OCI-LY7 (cell line): Measurements from ENCODE around the gene YY1AP1. TPM values are rescaled to one million over a fixed set of nuclear protein-coding genes. Genes with fewer than 3 reads are reported as not detected.
A peak's percentile ranks its signal among the peaks of the same experiment; 100 is the strongest.
"Not testable (repeated sequence)": the region's sequence is repeated elsewhere in the genome, so short reads cannot be mapped to it uniquely, and the experiment has no call there.

Experiments
- BruUV-seq: library from RNA; stranded (reverse); fragments of 400-500 nt; replicated peaks from 2 replicates; lab custom pipeline; 2021; lab: Mats Ljungman, UMichigan
- CTCF ChIA-PET: fragments of 300-600 bp; sonication (Branson Sonifier 250); formaldehyde crosslinking; loops from one replicate; lab custom pipeline; 2022; ENCODE audit warnings: antibody characterized with exemption; ENCODE audit not compliant: unreplicated experiment; lab: Charles Lee
- POLR2A ChIA-PET: fragments of 300-600 bp; sonication (Branson Sonifier 250); formaldehyde crosslinking; loops from one replicate; lab custom pipeline; 2022; ENCODE audit warnings: antibody characterized with exemption; lab: Charles Lee
- DNase-seq: peaks from one replicate; pipeline ENCODE4 v3.0.0-alpha.2; 2015; ENCODE audit warnings: low spot score
- H2AFZ ChIP-seq: fragments of 200-600 bp; sonication (generic), shearing (Covaris generic); 2 replicates; pipeline ENCODE4 v1.6.1; 2014; ENCODE audit warnings: mild to moderate bottlenecking, antibody characterized with exemption, low read length, moderate library complexity
- H3K27ac ChIP-seq: fragments of 200-600 bp; sonication (generic); 2 replicates; pipeline ENCODE4 v1.5.1; 2014; ENCODE audit warnings: mixed run types, low read depth, mild to moderate bottlenecking, moderate library complexity, low read length, inconsistent platforms; ENCODE audit not compliant: poor library complexity, severe bottlenecking
- H3K36me3 ChIP-seq: fragments of 200-600 bp; sonication (generic); 2 replicates; pipeline ENCODE4 v1.6.1; 2014; ENCODE audit warnings: mild to moderate bottlenecking, antibody characterized with exemption, low read length, moderate library complexity, mixed read lengths; ENCODE audit not compliant: insufficient read depth
- H3K4me1 ChIP-seq: fragments of 200-600 bp; sonication (generic); 2 replicates; pipeline ENCODE4 v1.5.1; 2014; ENCODE audit warnings: mild to moderate bottlenecking, low read length; ENCODE audit not compliant: insufficient read depth, poor library complexity, severe bottlenecking
- H3K4me2 ChIP-seq: fragments of 200-600 bp; sonication (generic); 2 replicates; pipeline ENCODE4 v1.6.1; 2014; ENCODE audit warnings: mild to moderate bottlenecking, low read length
- H3K4me3 ChIP-seq: fragments of 200-600 bp; sonication (generic); 2 replicates; pipeline ENCODE4 v1.5.1; 2014; ENCODE audit warnings: mild to moderate bottlenecking, low read depth, low read length; ENCODE audit not compliant: poor library complexity, severe bottlenecking
- H3K79me2 ChIP-seq: fragments of 200-600 bp; sonication (generic); 2 replicates; pipeline ENCODE4 v1.6.1; 2016; ENCODE audit warnings: low read depth, mild to moderate bottlenecking, low read length, moderate library complexity, mixed read lengths; ENCODE audit not compliant: insufficient read depth
- H3K9me2 ChIP-seq: fragments of 200-600 bp; sonication (generic); 2 replicates; pipeline ENCODE4 v1.6.1; 2016; ENCODE audit warnings: mild to moderate bottlenecking, low read length, mixed read lengths; ENCODE audit not compliant: insufficient read depth
- H3K9me3 ChIP-seq: fragments of 200-600 bp; sonication (generic); 2 replicates; pipeline ENCODE4 v1.6.1; 2014; ENCODE audit warnings: mild to moderate bottlenecking, mixed run types, low read length, mixed read lengths
- H4K20me1 ChIP-seq: fragments of 200-600 bp; sonication (generic); 2 replicates; pipeline ENCODE4 v1.6.1; 2014; ENCODE audit warnings: mild to moderate bottlenecking, antibody characterized with exemption, low read length, moderate library complexity, mixed read lengths; ENCODE audit not compliant: insufficient read depth
- CTCF ChIP-seq: fragments of 200-600 bp; sonication (generic); conservative IDR thresholded peaks from 2 replicates; pipeline ENCODE4 v1.5.1; 2014; ENCODE audit warnings: mild to moderate bottlenecking, antibody characterized with exemption, low read length, moderate library complexity, mixed read lengths
- EZH2phosphoT487 ChIP-seq: fragments of 200-600 bp; sonication (generic); IDR thresholded peaks from 2 replicates; pipeline ENCODE4 v1.6.1; 2018; ENCODE audit warnings: low read depth, borderline replicate concordance, mild to moderate bottlenecking, mixed run types, antibody characterized with exemption, low read length, moderate library complexity, mixed read lengths
- intact Hi-C: fragments of 100-400 bp; cut with micrococcal nuclease; formaldehyde crosslinking; loops from one replicate; pipeline ENCODE4 v1.10.0; 2022; ENCODE audit not compliant: unreplicated experiment
- total RNA-seq, 2 experiments: library from RNA; depleted of rRNA in 1 of 2; stranded (reverse); fragments of >200 nt in 1 of 2; shearing (Covaris generic) in 1 of 2; gene quantifications; 2 replicates each; pipeline ENCODE4 v1.2.3, GENCODE V29; 2014 to 2022

The YY1AP1 gene
- total RNA-seq, 2 experiments from 2014 or later: 76.0 to 84.6 TPM

GRCh38 chr1:155645648-155646047 is 42.9 kb downstream of the YY1AP1 start:
- peaks cover 24% of the 10 kb centered on the region for H3K9me3 ChIP-seq
- no peak for DNase-seq
- H2AFZ ChIP-seq: peak overlapping the region; percentile 23; the same call in 1 of the 2 replicates
- H3K27ac ChIP-seq: no peak overlapping the region
- intact Hi-C loops: no loop called here
- H3K79me2 ChIP-seq: no peaks in the 10 kb centered on the region
- H3K4me3 ChIP-seq: no peak overlapping the region
- no peak for TF ChIP-seq EZH2phosphoT487
- TF ChIP-seq CTCF: no peak
- ChIA-PET CTCF (interaction anchor here (0.6 kb wide), 1 partner anchor 240 kb away, joined by 3 read pairs; no protein-coding TSS in a partner anchor), POLR2A (interaction anchor here (0.7 to 1.2 kb wide), 3 partner anchors 9 to 437 kb away, joined by 3 to 4 read pairs (median 3); partner anchors contain the start of gene MEX3A)
- BruUV-seq: no TSS peak
- H4K20me1 ChIP-seq: no peaks in the 10 kb centered on the region
- H3K4me2 ChIP-seq: no peak overlapping the region
- peaks cover 7% of the 10 kb centered on the region for H3K4me1 ChIP-seq
- H3K9me2 ChIP-seq: no peaks in the 10 kb centered on the region
- H3K36me3 ChIP-seq: no peaks in the 10 kb centered on the region

- H3K4me2 ChIP-seq: no peak overlapping the region
- H3K9me3 ChIP-seq: peaks cover 24% of the 10 kb centered on the region
- no peak for TF ChIP-seq CTCF
- no peak for TF ChIP-seq EZH2phosphoT487
- no peaks in the 10 kb centered on the region for H4K20me1 ChIP-seq
- no peak overlapping the region for H3K4me3 ChIP-seq
- BruUV-seq: no TSS peak
- no peak for DNase-seq
- peak overlapping the region; percentile 23; the same call in 1 of the 2 replicates for H2AFZ ChIP-seq
- no peaks in the 10 kb centered on the region for H3K79me2 ChIP-seq
- no peaks in the 10 kb centered on the region for H3K36me3 ChIP-seq
- ChIA-PET CTCF (interaction anchor here (0.6 kb wide), 1 partner anchor 241 kb away, joined by 3 read pairs; no protein-coding TSS in a partner anchor), POLR2A (interaction anchor here (0.7 kb wide), 1 partner anchor 9 kb away, joined by 3 read pairs; no protein-coding TSS in a partner anchor)
- intact Hi-C loops: no loop called here
- H3K4me1 ChIP-seq: peaks cover 7% of the 10 kb centered on the region
- H3K27ac ChIP-seq: no peak overlapping the region
- no peaks in the 10 kb centered on the region for H3K9me2 ChIP-seq
These were observed 43.5 kb downstream of the YY1AP1 start for GRCh38 chr1:155645034-155645598.

GRCh38 chr1:155643230-155643629 is 45.3 kb downstream of the YY1AP1 start:
- H3K4me1 ChIP-seq: peaks cover 7% of the 10 kb centered on the region
- CTCF ChIA-PET: no interaction called here
- no peak overlapping the region for H3K4me3 ChIP-seq
- BruUV-seq: no TSS peak
- H3K4me2 ChIP-seq: no peak overlapping the region
- H3K79me2 ChIP-seq: no peaks in the 10 kb centered on the region
- H4K20me1 ChIP-seq: no peaks in the 10 kb centered on the region
- TF ChIP-seq EZH2phosphoT487: no peak
- no peak for TF ChIP-seq CTCF
- peaks cover 31% of the 10 kb centered on the region for H3K9me3 ChIP-seq
- H3K9me2 ChIP-seq: no peaks in the 10 kb centered on the region
- H3K27ac ChIP-seq: no peak overlapping the region
- no peak overlapping the region for H2AFZ ChIP-seq
- H3K36me3 ChIP-seq: no peaks in the 10 kb centered on the region
- no peak for DNase-seq
- intact Hi-C loops: no loop called here
- POLR2A ChIA-PET: no interaction called here

- DNase-seq: peak; percentile 37
- H3K4me3 ChIP-seq, H3K36me3 ChIP-seq, BruUV-seq, H4K20me1 ChIP-seq, intact Hi-C loops, CTCF ChIA-PET, H3K27ac ChIP-seq, H3K79me2 ChIP-seq, POLR2A ChIA-PET, H3K4me2 ChIP-seq, H3K9me2 ChIP-seq, H3K4me1 ChIP-seq, H2AFZ ChIP-seq: not testable (repeated sequence)
- peaks cover 31% of the 10 kb centered on the region for H3K9me3 ChIP-seq
These were observed 45.9 kb downstream of the YY1AP1 start for GRCh38 chr1:155642559-155643180.
